Lower leg skin (tissue), 3 donors: ENCODE data around the gene KIDINS220.

Experiments used
- CTCF ChIP-seq, 3 donors: fragments of 450-650 bp; IDR thresholded peaks; one replicate each; pipeline ENCODE4 v1.5.1; 2016; ENCODE audit warnings: antibody characterized with exemption in 3 of 3, mild to moderate bottlenecking in 3 of 3, moderate library complexity in 2 of 3
- POLR2A ChIP-seq, 2 donors: fragments of 450-650 bp; IDR thresholded peaks; one replicate each; pipeline ENCODE4 v1.6.1; 2016 to 2017; ENCODE audit warnings: antibody characterized with exemption in 2 of 2, mild to moderate bottlenecking in 1 of 2, moderate library complexity in 1 of 2

- TF ChIP-seq POLR2A (IDR thresholded peaks at IDR 0.05) (no peak), CTCF (IDR thresholded peaks at IDR 0.05) (no peak)
Measured at GRCh38 chr2:8743261-8743660, 94.2 kb downstream of the KIDINS220 start.
